Fibroblast of mammary gland (primary cell): ENCODE results near the gene ABHD8.

Experiments
- DNase-seq: peaks from one replicate; pipeline ENCODE4 v3.0.0-alpha.2; 2010; ENCODE audit warnings: low read depth
- H3K4me3 ChIP-seq: 2 replicates; pipeline ENCODE4 v1.5.1; 2011; ENCODE audit warnings: low read depth, mild to moderate bottlenecking, low read length, moderate library complexity; ENCODE audit not compliant: control insufficient read depth
- TF ChIP-seq, protein P1 (sequence below): conservative IDR thresholded peaks from 2 replicates; pipeline ENCODE4 v1.5.1; 2011; ENCODE audit warnings: low read depth, low read length, inconsistent platforms; ENCODE audit not compliant: control insufficient read depth, insufficient read depth

The ABHD8 gene

DNA sequence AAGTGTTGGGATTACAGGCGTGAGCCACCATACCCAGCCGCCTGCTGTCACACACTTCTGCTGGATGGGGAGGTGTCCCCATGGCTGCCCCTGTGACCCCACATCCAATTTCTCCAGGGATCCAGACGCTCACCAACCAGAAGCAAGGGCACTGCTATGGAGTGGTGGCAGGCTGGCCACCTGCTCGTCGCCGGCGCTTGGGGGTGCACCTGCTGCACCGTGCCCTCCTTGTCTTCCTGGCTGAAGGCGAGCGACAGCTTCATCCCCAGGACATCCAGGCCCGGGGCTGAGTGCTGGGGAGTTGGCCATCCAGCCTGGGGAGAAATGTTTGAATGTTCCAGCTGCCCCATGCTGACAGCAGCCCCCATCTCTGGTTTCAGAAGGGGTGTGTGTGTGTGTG, 17.0 kb downstream of the ABHD8 start:
- no peak for DNase-seq
- TF ChIP-seq, protein P1, sequence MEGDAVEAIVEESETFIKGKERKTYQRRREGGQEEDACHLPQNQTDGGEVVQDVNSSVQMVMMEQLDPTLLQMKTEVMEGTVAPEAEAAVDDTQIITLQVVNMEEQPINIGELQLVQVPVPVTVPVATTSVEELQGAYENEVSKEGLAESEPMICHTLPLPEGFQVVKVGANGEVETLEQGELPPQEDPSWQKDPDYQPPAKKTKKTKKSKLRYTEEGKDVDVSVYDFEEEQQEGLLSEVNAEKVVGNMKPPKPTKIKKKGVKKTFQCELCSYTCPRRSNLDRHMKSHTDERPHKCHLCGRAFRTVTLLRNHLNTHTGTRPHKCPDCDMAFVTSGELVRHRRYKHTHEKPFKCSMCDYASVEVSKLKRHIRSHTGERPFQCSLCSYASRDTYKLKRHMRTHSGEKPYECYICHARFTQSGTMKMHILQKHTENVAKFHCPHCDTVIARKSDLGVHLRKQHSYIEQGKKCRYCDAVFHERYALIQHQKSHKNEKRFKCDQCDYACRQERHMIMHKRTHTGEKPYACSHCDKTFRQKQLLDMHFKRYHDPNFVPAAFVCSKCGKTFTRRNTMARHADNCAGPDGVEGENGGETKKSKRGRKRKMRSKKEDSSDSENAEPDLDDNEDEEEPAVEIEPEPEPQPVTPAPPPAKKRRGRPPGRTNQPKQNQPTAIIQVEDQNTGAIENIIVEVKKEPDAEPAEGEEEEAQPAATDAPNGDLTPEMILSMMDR = no peak
- H3K4me3 ChIP-seq = no peak overlapping the region

DNA sequence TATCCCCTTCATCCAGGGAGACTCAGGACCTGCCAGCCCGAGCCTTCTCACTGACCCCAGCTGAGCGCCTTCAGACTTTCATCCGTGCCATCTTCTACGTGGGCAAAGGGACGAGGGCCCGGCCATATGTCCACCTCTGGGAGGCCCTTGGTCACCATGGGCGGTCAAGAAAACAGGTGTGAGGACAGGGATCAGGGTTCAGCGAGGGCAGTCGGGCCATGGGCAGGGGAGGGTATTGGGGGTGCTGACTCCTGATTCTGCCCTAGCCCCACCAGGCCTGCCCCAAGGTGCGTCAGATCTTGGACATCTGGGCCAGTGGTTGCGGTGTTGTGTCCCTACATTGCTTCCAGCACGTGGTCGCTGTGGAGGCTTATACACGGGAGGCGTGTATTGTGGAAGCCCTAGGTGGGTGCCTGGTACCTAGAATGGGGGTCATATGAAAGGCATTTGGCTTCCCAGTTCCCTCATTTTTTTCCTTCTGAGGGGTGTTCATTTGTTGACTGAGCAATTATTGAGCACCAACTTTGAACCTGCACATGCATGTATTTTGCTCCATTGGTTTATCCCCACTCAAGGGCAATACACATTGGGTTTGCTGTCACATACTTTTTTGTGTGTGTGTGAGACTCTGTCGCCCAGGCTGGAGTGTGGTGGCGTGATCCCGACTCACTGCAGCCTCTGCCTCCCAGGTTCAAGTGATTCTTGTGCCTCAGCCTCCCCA, 17.6 kb downstream of the ABHD8 start:
- DNase-seq = no peak
- H3K4me3 ChIP-seq = no peak overlapping the region
- TF ChIP-seq, protein P1 = no peak

DNA sequence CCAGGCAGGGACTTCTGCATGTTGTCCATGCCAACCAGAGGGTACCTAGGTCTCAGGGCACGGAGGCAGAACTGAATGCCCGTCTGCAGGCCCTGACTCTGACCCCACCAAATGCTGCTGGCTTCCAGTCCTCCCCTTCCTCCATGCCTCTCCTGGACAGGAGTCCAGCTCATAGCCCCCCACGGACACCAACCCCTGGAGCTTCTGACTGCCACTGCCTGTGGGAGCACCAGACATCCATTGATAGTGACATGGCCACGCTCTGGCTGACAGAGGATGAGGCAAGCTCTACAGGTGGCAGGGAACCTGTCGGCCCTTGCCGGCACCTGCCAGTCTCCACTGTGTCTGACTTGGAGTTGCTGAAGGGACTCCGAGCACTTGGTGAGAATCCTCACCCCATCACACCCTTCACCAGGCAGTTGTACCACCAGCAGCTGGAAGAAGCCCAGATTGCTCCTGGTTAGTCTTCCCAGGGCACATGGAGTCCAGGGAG, 19.7 kb downstream of the ABHD8 start:
- no peak for DNase-seq
- TF ChIP-seq, protein P1 = no peak
- no peak overlapping the region for H3K4me3 ChIP-seq

DNA sequence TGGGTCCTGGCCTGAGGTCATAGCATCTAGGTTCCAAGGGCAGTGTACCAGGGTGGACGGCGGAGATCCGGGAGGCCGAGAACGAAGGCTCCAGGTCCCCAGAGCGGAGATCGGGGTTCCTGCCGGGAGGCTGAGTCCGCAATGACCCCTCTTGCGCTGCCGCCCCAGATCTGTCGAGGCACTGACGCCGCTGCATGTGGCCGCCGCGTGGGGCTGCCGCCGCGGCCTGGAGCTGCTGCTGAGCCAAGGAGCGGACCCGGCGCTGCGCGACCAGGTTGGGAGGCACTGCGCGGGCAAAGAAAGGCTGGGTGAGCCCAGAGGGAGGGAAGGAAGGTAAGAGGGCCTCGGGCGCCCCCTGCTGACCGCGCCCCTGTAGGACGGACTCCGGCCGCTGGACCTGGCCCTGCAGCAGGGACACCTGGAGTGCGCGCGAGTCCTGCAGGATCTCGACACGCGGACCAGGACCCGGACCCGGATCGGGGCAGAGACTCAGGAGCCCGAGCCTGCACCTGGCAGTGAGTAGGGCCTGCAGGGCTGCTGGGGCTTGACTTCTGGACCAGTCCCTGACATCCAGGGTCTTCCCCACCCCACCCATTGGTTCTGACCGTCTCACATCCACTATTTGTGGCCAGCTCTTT, 20.6 kb downstream of the ABHD8 start:
- DNase-seq = peak; percentile 65
- peak overlapping the region; percentile 30 for H3K4me3 ChIP-seq
- TF ChIP-seq, protein P1 = peak; percentile 63

DNA sequence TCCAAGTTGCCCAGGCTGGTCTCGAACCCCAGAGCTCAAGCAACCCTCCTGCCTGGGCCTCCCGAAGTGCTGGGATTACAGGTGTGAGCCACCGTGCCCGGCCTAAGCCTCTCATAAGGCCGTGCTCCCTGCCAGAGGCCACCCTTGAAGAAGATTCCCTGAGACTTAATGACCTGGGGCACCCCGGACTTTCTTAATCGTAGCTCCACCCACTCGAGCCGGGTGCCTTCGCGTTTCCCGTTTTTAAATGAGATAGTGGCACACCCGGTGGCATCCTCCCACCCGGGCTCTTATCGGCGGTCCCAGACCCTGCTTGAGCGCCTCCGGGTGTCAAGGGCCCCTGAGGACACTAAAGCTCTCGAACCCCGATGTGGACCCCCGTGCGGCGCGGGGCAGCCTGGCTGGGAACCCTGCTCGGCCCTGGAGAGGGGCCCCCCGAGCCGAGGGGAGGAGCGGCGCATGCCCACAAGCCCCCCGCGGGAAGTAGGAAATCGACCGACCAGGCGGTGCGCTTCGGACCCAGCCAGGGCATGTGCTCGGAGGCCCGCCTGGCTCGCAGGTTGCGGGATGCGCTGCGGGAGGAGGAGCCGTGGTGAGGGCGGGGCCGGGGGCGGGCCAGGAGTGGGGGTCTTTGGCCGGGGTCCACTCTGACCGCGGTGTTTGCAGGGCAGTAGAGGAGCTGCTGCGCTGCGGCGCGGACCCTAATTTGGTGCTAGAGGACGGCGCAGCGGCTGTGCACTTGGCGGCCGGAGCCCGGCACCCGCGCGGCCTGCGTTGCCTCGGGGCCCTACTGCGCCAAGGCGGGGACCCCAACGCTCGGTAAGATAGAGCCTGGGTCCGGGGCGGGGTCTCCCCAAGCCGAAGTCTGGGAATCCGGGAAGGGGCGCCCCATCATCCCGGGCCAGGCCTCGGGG, 21.6 kb downstream of the ABHD8 start, which contains the start of gene ANKLE1:
TSS of gene ANKLE1 (plus strand) at position 511 of the 914 bp plus-strand sequence. CDS start at position 531, 20 bp downstream.
- no peak for DNase-seq

DNA sequence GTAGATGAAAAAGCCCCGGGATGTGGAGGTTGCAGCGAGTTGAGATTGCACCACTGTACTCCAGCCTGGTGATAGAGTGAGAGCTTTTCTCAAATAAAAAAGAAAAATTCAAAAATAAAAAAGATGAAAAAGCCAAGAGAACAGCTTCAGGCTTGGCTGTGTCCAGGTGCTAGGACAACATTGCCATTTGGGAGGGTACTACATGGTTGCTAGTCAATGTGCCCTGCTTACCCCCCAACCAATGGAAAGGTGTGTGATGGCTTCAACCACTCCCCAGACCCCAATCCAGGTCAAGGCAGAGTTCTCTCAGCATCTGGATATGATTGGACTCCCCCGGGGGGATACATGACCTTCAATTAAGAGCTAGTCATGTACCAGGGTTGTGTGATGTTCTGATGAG, 23.8 kb downstream of the ABHD8 start:
- H3K4me3 ChIP-seq = no peak overlapping the region
- DNase-seq = peak; percentile 41
- TF ChIP-seq, protein P1 = no peak

More for the DNA sequence above, 21.6 kb downstream of the ABHD8 start, which contains the start of gene ANKLE1:
- H3K4me3 ChIP-seq = peak within 1 kb of the TSS; percentile 30
- TF ChIP-seq, protein P1 = no peak
